Dermis lymphatic vessel endothelial cell (primary cell): ENCODE measurements around the gene GPRASP1. TPM values are rescaled to one million over a fixed set of nuclear protein-coding genes. Genes with fewer than 3 reads are reported as not detected.

Experiments
- total RNA-seq: library from RNA; depleted of rRNA; stranded (reverse); fragments of >200 nt; gene quantifications from 2 replicates; pipeline ENCODE4 v1.2.1, GENCODE V29; 2014

The GPRASP1 gene, protein sequence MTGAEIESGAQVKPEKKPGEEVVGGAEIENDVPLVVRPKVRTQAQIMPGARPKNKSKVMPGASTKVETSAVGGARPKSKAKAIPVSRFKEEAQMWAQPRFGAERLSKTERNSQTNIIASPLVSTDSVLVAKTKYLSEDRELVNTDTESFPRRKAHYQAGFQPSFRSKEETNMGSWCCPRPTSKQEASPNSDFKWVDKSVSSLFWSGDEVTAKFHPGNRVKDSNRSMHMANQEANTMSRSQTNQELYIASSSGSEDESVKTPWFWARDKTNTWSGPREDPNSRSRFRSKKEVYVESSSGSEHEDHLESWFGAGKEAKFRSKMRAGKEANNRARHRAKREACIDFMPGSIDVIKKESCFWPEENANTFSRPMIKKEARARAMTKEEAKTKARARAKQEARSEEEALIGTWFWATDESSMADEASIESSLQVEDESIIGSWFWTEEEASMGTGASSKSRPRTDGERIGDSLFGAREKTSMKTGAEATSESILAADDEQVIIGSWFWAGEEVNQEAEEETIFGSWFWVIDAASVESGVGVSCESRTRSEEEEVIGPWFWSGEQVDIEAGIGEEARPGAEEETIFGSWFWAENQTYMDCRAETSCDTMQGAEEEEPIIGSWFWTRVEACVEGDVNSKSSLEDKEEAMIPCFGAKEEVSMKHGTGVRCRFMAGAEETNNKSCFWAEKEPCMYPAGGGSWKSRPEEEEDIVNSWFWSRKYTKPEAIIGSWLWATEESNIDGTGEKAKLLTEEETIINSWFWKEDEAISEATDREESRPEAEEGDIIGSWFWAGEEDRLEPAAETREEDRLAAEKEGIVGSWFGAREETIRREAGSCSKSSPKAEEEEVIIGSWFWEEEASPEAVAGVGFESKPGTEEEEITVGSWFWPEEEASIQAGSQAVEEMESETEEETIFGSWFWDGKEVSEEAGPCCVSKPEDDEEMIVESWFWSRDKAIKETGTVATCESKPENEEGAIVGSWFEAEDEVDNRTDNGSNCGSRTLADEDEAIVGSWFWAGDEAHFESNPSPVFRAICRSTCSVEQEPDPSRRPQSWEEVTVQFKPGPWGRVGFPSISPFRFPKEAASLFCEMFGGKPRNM (N-terminal part only)
- total RNA-seq = 1.5 and 1.8 TPM in 2 replicates

DNA sequence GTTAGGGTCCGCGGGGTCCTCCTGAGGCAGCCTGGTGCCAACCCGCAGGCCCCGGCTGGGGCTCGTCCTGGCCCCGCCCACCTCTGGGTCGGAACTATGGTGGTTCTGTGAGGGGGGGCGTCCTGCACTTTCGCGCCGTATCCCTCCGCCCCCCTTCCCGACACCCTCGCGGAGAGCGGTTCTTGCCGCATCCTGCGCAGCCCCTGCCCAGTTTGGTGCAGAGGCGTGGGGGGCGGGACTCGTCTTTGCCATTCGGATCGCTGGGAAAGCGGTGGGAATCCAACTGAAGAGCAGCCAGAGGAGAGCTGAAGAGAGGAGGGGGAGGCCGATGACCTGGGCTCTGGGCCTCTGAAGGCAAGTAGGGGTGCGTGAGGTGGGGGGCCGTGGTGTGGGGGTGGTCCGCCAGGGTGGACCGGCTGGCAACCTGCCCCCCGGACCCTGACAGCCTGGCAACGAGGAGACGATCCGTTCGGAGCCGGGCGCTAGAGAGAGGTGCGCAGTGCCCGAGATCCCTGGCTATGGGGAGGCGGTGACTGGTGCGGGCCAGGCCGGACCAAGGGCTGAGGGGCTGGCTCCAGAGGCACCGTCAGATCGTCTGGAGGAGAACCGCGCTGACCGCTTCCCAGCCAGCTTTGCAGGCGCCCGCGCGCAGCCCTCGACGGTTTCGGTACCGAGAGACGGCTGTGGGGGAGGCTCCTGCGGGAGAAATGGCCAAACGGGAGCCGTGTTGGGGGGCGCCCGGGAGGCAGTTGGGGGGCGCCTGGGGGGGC, at the start of gene GPRASP1:
GPRASP1 (plus strand) TSS at position 242 of the 770 bp plus-strand sequence. CDS start 2,431 bp downstream, outside the sequence.

Other genes with a start within 250 kb of the GPRASP1 start
- gene NXF2B, start 211.5 kb upstream of the GPRASP1 start, total RNA-seq = not detected in 2 replicates
- gene TCP11X2, start 179.7 kb upstream of the GPRASP1 start, total RNA-seq = not detected in 2 replicates
- 0.33 and 0.86 TPM in 2 replicates for gene TMSB15A, start 134.7 kb upstream of the GPRASP1 start, total RNA-seq
- 21.9 and 28.1 TPM in 2 replicates for gene ARMCX5, start 52.0 kb upstream of the GPRASP1 start, total RNA-seq
- 12.4 and 20.5 TPM in 2 replicates for gene GPRASP2, start 61.0 kb downstream of the GPRASP1 start, total RNA-seq
- gene GPRASP3, start 69.3 kb downstream of the GPRASP1 start, total RNA-seq = 3.4 and 6.0 TPM in 2 replicates